HL-60 (cell line): ENCODE results near the gene ANXA2.
"Not testable (repeated sequence)": the region's sequence is repeated elsewhere in the genome, so short reads cannot be mapped to it uniquely, and the experiment has no call there.

ENCODE experiments used
- GABPA ChIP-seq: IDR thresholded peaks from 2 replicates; pipeline ENCODE4 v1.6.1; 2012; ENCODE audit warnings: low read depth
- SPI1 ChIP-seq: IDR thresholded peaks from 2 replicates; pipeline ENCODE4 v1.6.1; 2012; ENCODE audit warnings: low read depth, mild to moderate bottlenecking, borderline replicate concordance
- TF ChIP-seq, protein P1 (sequence below): IDR thresholded peaks from one replicate; pipeline ENCODE4 v1.5.1; 2011; ENCODE audit warnings: low read length, control low read depth, inconsistent platforms; ENCODE audit not compliant: insufficient read depth
- TF ChIP-seq, protein P2 (sequence below): IDR thresholded peaks from 2 replicates; pipeline ENCODE4 v1.6.1; 2012; ENCODE audit warnings: low read depth; ENCODE audit not compliant: insufficient replicate concordance

DNA sequence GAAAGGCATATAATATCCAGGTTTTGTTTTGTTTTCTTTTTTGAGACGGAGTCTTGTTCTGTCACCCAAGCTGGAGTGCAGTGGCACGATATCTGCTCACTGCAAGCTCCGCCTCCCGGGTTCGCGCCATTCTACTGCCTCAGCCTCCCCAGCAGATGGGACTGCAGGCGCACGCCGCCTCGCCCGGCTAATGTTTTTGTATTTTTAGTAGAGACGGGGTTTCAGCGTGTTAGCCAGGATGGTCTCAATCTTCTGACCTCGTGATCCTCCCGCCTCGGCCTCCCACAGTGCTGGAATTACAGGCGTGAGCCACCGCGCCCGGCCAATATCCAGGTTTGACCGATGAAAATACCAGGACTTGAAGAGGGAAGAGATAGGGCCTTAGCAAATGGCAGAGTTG lies 15.0 kb upstream of the ANXA2 start:
- TF ChIP-seq, protein P1, sequence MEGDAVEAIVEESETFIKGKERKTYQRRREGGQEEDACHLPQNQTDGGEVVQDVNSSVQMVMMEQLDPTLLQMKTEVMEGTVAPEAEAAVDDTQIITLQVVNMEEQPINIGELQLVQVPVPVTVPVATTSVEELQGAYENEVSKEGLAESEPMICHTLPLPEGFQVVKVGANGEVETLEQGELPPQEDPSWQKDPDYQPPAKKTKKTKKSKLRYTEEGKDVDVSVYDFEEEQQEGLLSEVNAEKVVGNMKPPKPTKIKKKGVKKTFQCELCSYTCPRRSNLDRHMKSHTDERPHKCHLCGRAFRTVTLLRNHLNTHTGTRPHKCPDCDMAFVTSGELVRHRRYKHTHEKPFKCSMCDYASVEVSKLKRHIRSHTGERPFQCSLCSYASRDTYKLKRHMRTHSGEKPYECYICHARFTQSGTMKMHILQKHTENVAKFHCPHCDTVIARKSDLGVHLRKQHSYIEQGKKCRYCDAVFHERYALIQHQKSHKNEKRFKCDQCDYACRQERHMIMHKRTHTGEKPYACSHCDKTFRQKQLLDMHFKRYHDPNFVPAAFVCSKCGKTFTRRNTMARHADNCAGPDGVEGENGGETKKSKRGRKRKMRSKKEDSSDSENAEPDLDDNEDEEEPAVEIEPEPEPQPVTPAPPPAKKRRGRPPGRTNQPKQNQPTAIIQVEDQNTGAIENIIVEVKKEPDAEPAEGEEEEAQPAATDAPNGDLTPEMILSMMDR = not testable (repeated sequence)
- TF ChIP-seq, protein P2, sequence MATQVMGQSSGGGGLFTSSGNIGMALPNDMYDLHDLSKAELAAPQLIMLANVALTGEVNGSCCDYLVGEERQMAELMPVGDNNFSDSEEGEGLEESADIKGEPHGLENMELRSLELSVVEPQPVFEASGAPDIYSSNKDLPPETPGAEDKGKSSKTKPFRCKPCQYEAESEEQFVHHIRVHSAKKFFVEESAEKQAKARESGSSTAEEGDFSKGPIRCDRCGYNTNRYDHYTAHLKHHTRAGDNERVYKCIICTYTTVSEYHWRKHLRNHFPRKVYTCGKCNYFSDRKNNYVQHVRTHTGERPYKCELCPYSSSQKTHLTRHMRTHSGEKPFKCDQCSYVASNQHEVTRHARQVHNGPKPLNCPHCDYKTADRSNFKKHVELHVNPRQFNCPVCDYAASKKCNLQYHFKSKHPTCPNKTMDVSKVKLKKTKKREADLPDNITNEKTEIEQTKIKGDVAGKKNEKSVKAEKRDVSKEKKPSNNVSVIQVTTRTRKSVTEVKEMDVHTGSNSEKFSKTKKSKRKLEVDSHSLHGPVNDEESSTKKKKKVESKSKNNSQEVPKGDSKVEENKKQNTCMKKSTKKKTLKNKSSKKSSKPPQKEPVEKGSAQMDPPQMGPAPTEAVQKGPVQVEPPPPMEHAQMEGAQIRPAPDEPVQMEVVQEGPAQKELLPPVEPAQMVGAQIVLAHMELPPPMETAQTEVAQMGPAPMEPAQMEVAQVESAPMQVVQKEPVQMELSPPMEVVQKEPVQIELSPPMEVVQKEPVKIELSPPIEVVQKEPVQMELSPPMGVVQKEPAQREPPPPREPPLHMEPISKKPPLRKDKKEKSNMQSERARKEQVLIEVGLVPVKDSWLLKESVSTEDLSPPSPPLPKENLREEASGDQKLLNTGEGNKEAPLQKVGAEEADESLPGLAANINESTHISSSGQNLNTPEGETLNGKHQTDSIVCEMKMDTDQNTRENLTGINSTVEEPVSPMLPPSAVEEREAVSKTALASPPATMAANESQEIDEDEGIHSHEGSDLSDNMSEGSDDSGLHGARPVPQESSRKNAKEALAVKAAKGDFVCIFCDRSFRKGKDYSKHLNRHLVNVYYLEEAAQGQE = not testable (repeated sequence)
- TF ChIP-seq GABPA, SPI1: not testable (repeated sequence)
